Measurements from ENCODE around the gene EMP3. TPM values are rescaled to one million over a fixed set of nuclear protein-coding genes. Genes with fewer than 3 reads are reported as not detected.
"Not testable (repeated sequence)": the region's sequence is repeated elsewhere in the genome, so short reads cannot be mapped to it uniquely, and the experiment has no call there.

The EMP3 gene
- total and polyA plus RNA-seq, 2 of the 13 experiments (the other 11 are each of a cell fraction or from before 2014, with no cell fraction given), result 2.2 to 7.8 TPM

- no peak for TF ChIP-seq SOX6 (IDR thresholded peaks at IDR 0.05)
- 0 out of 2 replicates have a peak, but pooled peaks have one; percentile 19 for TF ChIP-seq SOX6 (CRISPR knock-in tag; IDR thresholded peaks at IDR 0.05)
- TF ChIP-seq ZKSCAN5 (CRISPR knock-in tag; IDR thresholded peaks at IDR 0.05), result no peak
- peak; percentile 73 for TF ChIP-seq RAD21 (CRISPR knock-in tag; IDR thresholded peaks at IDR 0.05)
- TF ChIP-seq ZNF687 (CRISPR knock-in tag; IDR thresholded peaks at IDR 0.05), result peak; percentile 64
- 0 out of 2 replicates have a peak, but pooled peaks have one; percentile 22 for TF ChIP-seq ZSCAN9 (CRISPR knock-in tag; IDR thresholded peaks at IDR 0.05; ENCODE audit: borderline replicate concordance)
These were observed 34.4 kb upstream of the EMP3 start (continued) for GRCh38 chr19:48290771-48291488.

GRCh38 chr19:48291489-48291815, 33.9 kb upstream of the EMP3 start:
- WGBS (ENCODE audit: low lambda C conversion rate), result 12% methylated on average over 11 of the region's 11 CpGs
- peak overlapping the region in 1 of 3 experiments; percentile 76; a peak in 2 of 6 replicates for H3K4me3 ChIP-seq (replicated peaks in 1 of 3; ENCODE audit: insufficient read depth in 1 of 3, low read depth in 2 of 3, low read length in 3 of 3)
- intact Hi-C loops (cut with micrococcal nuclease; ENCODE audit: unreplicated experiment), result loop anchor here (1.0 kb wide), 1 partner anchor 24 kb away; no protein-coding TSS in a partner anchor
- H4K20me1 ChIP-seq (ENCODE audit: insufficient read depth, low read length); H3K27ac ChIP-seq (ENCODE audit: extremely low read length, insufficient read depth, low read length); H3K27me3 ChIP-seq (ENCODE audit: control insufficient read depth in 1 of 2, insufficient read depth in 2 of 2, low read length in 2 of 2); FAIRE-seq; in situ Hi-C loops (cut with HindIII; ENCODE audit: extremely low pct_ligation_motif_present, low pct_unique_long_range_greater_than_20kb); H2AFZ ChIP-seq (ENCODE audit: low read length); DNase-seq (ENCODE audit: low spot score); H3K9me3 ChIP-seq (ENCODE audit: low read length); H3K79me2 ChIP-seq (ENCODE audit: insufficient read depth, low read length); H3K36me3 ChIP-seq (replicated peaks in 1 of 2; ENCODE audit: control insufficient read depth in 1 of 2, insufficient read depth in 2 of 2, low read length in 2 of 2); POLR2A ChIA-PET; H3K9ac ChIP-seq (ENCODE audit: insufficient read depth, low read depth, low read length); ATAC-seq; BruUV-seq (replicated peaks): not testable (repeated sequence)
- H3K4me1 ChIP-seq (ENCODE audit: insufficient read depth, low read length), result peaks cover 24% of the 10 kb centered on the region
- H3K4me2 ChIP-seq (ENCODE audit: low read depth, low read length), result peak overlapping the region; percentile 99
- CTCF ChIA-PET (ENCODE audit: low intra/inter-chr PET ratio, low total read pairs), result interaction anchor here (1.0 to 2.7 kb wide), 3 partner anchors 18 to 24 kb away, joined by 3 to 36 read pairs (median 10); no protein-coding TSS in a partner anchor
